PFSK-1 (cell line): Measurements from ENCODE around the gene ANKRD33.

ENCODE experiments used
- FOXP2 ChIP-seq: optimal IDR thresholded peaks from 2 replicates; pipeline ENCODE3; 2011; ENCODE audit warnings: borderline replicate concordance, control low read depth, inconsistent platforms; ENCODE audit not compliant: insufficient read depth; ENCODE audit errors: extremely low read length, extremely low read depth
- POLR2AphosphoS5 ChIP-seq: IDR thresholded peaks from 2 replicates; pipeline ENCODE4 v1.6.1; 2012; ENCODE audit warnings: low read depth, mild to moderate bottlenecking, control low read depth, low read length, moderate library complexity
- SIN3A ChIP-seq: IDR thresholded peaks from 2 replicates; pipeline ENCODE4 v1.6.1; 2012; ENCODE audit warnings: mild to moderate bottlenecking, low read length, moderate library complexity, borderline replicate concordance; ENCODE audit not compliant: insufficient read depth
- TAF1 ChIP-seq: IDR thresholded peaks from 2 replicates; pipeline ENCODE4 v1.6.1; 2012; ENCODE audit warnings: low read length, control low read depth, borderline replicate concordance; ENCODE audit not compliant: insufficient read depth
- TF ChIP-seq, protein P1 (sequence below), 2 experiments: IDR thresholded peaks; 2 replicates each; pipeline versions ENCODE4 v1.6.1 to v1.8.0; 2011 to 2012; ENCODE audit warnings: low read depth in 2 of 2, low read length in 2 of 2, control low read depth in 1 of 2, inconsistent platforms in 1 of 2, mild to moderate bottlenecking in 1 of 2, moderate library complexity in 1 of 2; ENCODE audit not compliant: insufficient read depth in 1 of 2

Gene ANKRD33

DNA sequence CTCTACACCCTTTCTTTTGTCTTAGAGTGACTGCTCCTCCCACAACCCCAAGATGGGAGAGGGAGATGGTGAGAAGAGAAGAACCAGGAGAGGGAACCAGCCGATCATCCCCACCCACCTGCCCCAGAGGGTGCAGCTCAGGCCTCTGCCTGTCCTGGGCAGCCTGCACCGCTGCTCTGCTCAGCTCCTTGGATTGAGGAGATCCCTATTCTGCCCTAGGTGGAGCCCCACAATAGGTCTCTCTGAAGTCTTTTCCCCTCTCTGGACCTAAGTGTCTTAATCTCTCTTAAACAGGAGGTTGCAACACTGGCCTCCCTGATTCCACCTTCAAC, 2.2 kb downstream of the ANKRD33 start:
- TF ChIP-seq SIN3A (no peak), TAF1 (no peak)

DNA sequence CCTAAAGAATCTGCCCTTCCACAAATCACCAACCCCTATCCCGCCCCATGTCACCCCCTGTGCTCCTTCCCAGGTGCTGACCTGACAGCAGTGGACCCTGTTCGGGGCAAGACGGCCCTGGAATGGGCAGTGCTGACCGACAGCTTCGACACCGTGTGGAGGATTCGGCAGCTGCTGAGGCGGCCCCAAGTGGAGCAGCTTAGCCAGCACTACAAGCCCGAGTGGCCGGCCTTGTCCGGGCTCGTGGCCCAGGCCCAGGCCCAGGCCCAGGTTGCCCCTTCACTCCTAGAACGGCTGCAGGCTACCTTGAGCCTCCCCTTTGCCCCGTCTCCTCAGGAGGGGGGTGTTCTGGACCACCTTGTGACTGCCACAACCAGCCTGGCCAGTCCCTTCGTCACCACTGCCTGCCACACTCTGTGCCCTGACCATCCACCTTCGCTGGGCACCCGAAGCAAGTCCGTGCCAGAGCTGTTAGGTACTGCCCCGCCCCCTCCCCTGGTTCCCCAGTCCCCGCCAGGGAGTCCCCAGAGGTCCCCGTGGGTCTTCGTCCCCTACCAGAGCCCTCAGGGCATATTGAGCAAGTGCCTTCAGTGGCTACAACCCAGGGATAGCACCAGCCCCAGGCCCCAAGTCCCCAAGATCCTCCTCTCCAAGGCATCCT, 2.7 kb downstream of the ANKRD33 start:
- TF ChIP-seq FOXP2 (no peak), POLR2AphosphoS5 (no peak), SIN3A (no peak), TAF1 (no peak)
- TF ChIP-seq, protein P1, sequence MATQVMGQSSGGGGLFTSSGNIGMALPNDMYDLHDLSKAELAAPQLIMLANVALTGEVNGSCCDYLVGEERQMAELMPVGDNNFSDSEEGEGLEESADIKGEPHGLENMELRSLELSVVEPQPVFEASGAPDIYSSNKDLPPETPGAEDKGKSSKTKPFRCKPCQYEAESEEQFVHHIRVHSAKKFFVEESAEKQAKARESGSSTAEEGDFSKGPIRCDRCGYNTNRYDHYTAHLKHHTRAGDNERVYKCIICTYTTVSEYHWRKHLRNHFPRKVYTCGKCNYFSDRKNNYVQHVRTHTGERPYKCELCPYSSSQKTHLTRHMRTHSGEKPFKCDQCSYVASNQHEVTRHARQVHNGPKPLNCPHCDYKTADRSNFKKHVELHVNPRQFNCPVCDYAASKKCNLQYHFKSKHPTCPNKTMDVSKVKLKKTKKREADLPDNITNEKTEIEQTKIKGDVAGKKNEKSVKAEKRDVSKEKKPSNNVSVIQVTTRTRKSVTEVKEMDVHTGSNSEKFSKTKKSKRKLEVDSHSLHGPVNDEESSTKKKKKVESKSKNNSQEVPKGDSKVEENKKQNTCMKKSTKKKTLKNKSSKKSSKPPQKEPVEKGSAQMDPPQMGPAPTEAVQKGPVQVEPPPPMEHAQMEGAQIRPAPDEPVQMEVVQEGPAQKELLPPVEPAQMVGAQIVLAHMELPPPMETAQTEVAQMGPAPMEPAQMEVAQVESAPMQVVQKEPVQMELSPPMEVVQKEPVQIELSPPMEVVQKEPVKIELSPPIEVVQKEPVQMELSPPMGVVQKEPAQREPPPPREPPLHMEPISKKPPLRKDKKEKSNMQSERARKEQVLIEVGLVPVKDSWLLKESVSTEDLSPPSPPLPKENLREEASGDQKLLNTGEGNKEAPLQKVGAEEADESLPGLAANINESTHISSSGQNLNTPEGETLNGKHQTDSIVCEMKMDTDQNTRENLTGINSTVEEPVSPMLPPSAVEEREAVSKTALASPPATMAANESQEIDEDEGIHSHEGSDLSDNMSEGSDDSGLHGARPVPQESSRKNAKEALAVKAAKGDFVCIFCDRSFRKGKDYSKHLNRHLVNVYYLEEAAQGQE (IDR thresholded peaks at IDR 0.05; ENCODE audit: insufficient read depth in 1 of 2, low read depth in 2 of 2, low read length in 2 of 2): no peak

DNA sequence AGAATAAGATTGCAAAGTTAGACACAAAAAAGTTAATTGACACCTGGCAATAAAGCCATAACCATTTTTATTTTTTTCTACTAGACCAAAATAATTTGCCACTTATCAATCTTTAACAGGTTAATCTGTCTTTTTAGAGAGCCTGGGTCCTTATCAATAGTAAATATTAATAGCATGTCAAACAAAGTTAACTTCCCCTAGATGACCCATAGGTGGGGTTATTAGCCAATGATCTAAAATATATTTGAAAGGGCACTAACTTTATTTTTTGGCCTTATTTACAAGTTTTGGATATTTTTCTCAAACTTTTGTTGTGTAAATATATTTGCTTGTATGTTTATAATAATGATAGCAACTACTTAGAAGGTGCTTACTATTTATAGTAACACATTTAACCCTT, 3.9 kb downstream of the ANKRD33 start:
- TF ChIP-seq, protein P1 (IDR thresholded peaks at IDR 0.05; ENCODE audit: insufficient read depth in 1 of 2, low read depth in 2 of 2, low read length in 2 of 2): no peak
- TF ChIP-seq POLR2AphosphoS5 (no peak), TAF1 (no peak)

DNA sequence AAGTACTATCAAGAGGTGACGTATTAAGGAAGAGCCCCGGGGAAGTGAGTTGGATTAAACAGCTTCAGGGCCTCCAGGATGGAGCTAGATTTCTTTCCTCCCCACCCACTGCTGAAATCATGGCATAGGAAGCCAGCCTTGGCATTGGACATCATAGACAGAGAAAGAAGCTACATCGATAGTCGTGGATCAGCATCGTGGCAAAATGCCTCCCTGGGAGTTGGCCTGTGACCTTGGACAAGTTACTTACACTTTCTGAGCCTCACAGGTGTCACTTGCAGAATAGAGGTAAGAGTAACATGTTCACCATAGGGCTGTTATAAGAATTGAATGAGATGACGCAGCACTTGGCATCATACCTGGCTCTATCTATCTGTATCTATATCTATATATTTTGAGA, 5.9 kb downstream of the ANKRD33 start:
- no peak for TF ChIP-seq TAF1
- no peak for TF ChIP-seq FOXP2
- TF ChIP-seq, protein P1 (IDR thresholded peaks at IDR 0.05; ENCODE audit: insufficient read depth in 1 of 2, low read depth in 2 of 2, low read length in 2 of 2): no peak
- no peak for TF ChIP-seq POLR2AphosphoS5
- TF ChIP-seq SIN3A: no peak

DNA sequence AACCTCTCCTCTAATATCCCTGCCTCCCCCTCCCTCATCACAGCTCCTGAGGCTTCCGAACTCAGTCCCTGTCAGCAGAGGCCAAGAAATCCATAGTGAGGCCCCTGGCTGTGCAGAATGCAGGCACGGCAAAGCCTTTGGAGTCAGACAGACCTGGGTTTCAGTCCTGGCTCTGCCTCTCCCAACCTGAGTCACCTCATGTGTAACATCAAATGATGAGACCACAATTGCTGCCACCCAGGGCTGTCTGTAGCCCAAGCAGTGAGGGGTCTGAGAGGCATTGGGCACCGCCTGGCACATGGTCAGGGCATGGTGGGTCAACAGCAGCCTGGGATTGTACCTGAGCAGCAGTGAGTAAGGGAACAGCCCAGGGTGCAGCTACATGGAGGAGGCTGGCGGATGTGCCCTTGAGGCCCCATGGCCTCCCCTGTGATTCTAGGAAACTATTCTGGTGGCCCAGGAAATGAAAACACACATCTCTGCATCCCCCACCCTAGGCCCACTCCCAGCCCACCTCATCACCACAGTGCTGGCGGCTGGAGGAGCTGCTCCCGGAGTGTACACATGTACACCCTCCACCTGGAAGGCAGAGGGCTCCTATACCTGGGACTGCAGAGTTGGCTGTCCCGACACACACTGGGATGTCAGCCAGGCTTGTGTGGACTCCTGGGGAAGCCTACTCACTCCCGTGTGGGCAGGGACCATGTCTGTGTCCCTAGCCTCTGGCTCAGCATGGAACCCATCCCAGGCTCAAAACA, 7.7 kb downstream of the ANKRD33 start:
- TF ChIP-seq, protein P1 (IDR thresholded peaks at IDR 0.05; ENCODE audit: insufficient read depth in 1 of 2, low read depth in 2 of 2, low read length in 2 of 2): no peak
- TF ChIP-seq FOXP2 (no peak), POLR2AphosphoS5 (no peak), SIN3A (no peak)
